ENCODE results near the gene AGO3.

GRCh38 chr1:36109041-36109679 is 178.3 kb downstream of the AGO3 start:
- TF ChIP-seq CTCF (IDR thresholded peaks at IDR 0.05): no peak
- TF ChIP-seq POLR2A (IDR thresholded peaks at IDR 0.05; ENCODE audit: low read length): no peak
- TF ChIP-seq EP300 (IDR thresholded peaks at IDR 0.05): no peak
- TF ChIP-seq HMGXB4 (CRISPR knock-in tag; IDR thresholded peaks at IDR 0.05; ENCODE audit: borderline replicate concordance): no peak
- TF ChIP-seq RNF2 (IDR thresholded peaks at IDR 0.05; ENCODE audit: borderline replicate concordance, low read depth): no peak
- no peak for TF ChIP-seq MAFK (IDR thresholded peaks at IDR 0.05; ENCODE audit: partially characterized antibody)
- no peak for TF ChIP-seq NFE2L2 (conservative IDR thresholded peaks at IDR 0.05; ENCODE audit: low read length)
- no peak for TF ChIP-seq ESRRA (IDR thresholded peaks at IDR 0.05; ENCODE audit: borderline replicate concordance, low read length)
